Esophagus muscularis mucosa (tissue), 4 donors: ENCODE data around the gene ADAM10. TPM values are rescaled to one million over a fixed set of nuclear protein-coding genes. Genes with fewer than 3 reads are reported as not detected.

ENCODE experiments used
- DNase-seq: peaks from one replicate; pipeline ENCODE4 v3.0.0-alpha.2; 2017; ENCODE audit errors: extremely low spot score
- H3K27ac ChIP-seq, 4 donors: fragments of 200-600 bp; sonication (generic); replicated peaks in 1 of 4; 1 replicate in 3 of 4; 2 replicates in 1 of 4; pipeline ENCODE4 v1.5.1; 2016 to 2019; ENCODE audit warnings: mild to moderate bottlenecking in 1 of 4
- H3K27me3 ChIP-seq, 4 donors: fragments of 200-600 bp; sonication (generic); one replicate each; pipeline versions ENCODE4 v1.5.1 to v1.6.0; 2016 to 2019
- H3K36me3 ChIP-seq, 4 donors: fragments of 200-600 bp; sonication (generic); one replicate each; pipeline ENCODE4 v1.5.1; 2016 to 2019
- H3K4me1 ChIP-seq, 4 donors: fragments of 200-600 bp; sonication (generic); one replicate each; pipeline ENCODE4 v1.5.1; 2016 to 2019
- H3K4me3 ChIP-seq, 4 donors: fragments of 200-600 bp; sonication (generic); 1 replicate in 2 of 4; 2 replicates in 2 of 4; pipeline ENCODE4 v1.5.1; 2016 to 2019; ENCODE audit warnings: mild to moderate bottlenecking in 4 of 4, moderate library complexity in 1 of 4
- H3K9me3 ChIP-seq, 4 donors: fragments of 200-600 bp; sonication (generic); 1 replicate in 3 of 4; 2 replicates in 1 of 4; pipeline ENCODE4 v1.5.1; 2016 to 2019
- CTCF ChIP-seq, 3 experiments: fragments of 200-600 bp in 2 of 3; fragments of 450-650 bp in 1 of 3; sonication (generic) in 2 of 3; IDR thresholded peaks; one replicate each; pipeline ENCODE4 v1.5.1; 2017 to 2019; ENCODE audit warnings: antibody characterized with exemption in 3 of 3, mild to moderate bottlenecking in 2 of 3, moderate library complexity in 1 of 3
- EP300 ChIP-seq: sonication (generic); formaldehyde crosslinking; IDR thresholded peaks from one replicate; pipeline ENCODE4 v1.6.1; 2017; ENCODE audit warnings: antibody characterized with exemption
- POLR2A ChIP-seq: fragments of 450-650 bp; IDR thresholded peaks from one replicate; pipeline ENCODE4 v1.6.1; 2017; ENCODE audit warnings: antibody characterized with exemption, moderate library complexity, mild to moderate bottlenecking, low read depth
- POLR2AphosphoS5 ChIP-seq, 2 donors: sonication (generic); formaldehyde crosslinking; IDR thresholded peaks; one replicate each; pipeline ENCODE4 v1.6.1; 2017; ENCODE audit warnings: antibody characterized with exemption in 2 of 2
- WGBS: methylation state at CpG from one replicate; pipeline ENCODE4 v1.1.5; 2018; 5-methylcytosine and 5-hydroxymethylcytosine counted together
- intact Hi-C: fragments of 100-400 bp; cut with DNase I; formaldehyde crosslinking; loops from one replicate; pipeline ENCODE4 v1.15.1; 2023
- total RNA-seq, 4 donors: library from RNA; depleted of rRNA; stranded (reverse); fragments of >200 nt; gene quantifications; one replicate each; pipeline versions ENCODE4 v1.1.0 to v1.2.1, GENCODE V29; 2016

ADAM10 gene
- total RNA-seq, 4 donors from 2014 or later, result 43.8 to 58.8 (median 48.5) TPM

GRCh38 chr15:58678683-58679082 lies 70.8 kb downstream of the ADAM10 start:
- Histone ChIP-seq H3K9me3 (no peaks in the 10 kb centered on the region), H3K27ac (no peak overlapping the region), H3K4me3 (no peak overlapping the region), H3K4me1 (peaks cover 0 to 11% (median 4%) of the 10 kb centered on the region in 4 donors), H3K27me3 (no peaks in the 10 kb centered on the region), H3K36me3 (peaks cover 0 to 9% (median 4%) of the 10 kb centered on the region in 4 donors)
- intact Hi-C loops, result no loop called here
- DNase-seq, result no peak
- no peak for TF ChIP-seq POLR2A
- WGBS, result 82% methylated on average over 2 of the region's 2 CpGs

GRCh38 chr15:58677426-58677825 lies 72.1 kb downstream of the ADAM10 start:
- TF ChIP-seq POLR2AphosphoS5 (IDR thresholded peaks at IDR 0.05) (no peak), CTCF (IDR thresholded peaks at IDR 0.05) (peak in 2 of 3 experiments; percentile 23)
- no peak overlapping the region for H3K4me3 ChIP-seq
- intact Hi-C loops, result no loop called here
- no peak for DNase-seq
- no peak overlapping the region for H3K27ac ChIP-seq
- H3K9me3 ChIP-seq, result no peaks in the 10 kb centered on the region
- WGBS, result 80% methylated on average over 1 of the region's 1 CpG
- peaks cover 0 to 7% (median 4%) of the 10 kb centered on the region in 4 donors for H3K4me1 ChIP-seq
- peaks cover 0 to 9% (median 4%) of the 10 kb centered on the region in 4 donors for H3K36me3 ChIP-seq
- no peaks in the 10 kb centered on the region for H3K27me3 ChIP-seq

GRCh38 chr15:58676766-58677165 lies 72.7 kb downstream of the ADAM10 start:
- DNase-seq, result no peak
- no peaks in the 10 kb centered on the region for H3K27me3 ChIP-seq
- whole genome bisulfite sequencing, result 86% methylated on average over 4 of the region's 4 CpGs
- peaks cover 0 to 4% (median 3%) of the 10 kb centered on the region in 4 donors for H3K4me1 ChIP-seq
- no peak overlapping the region for H3K4me3 ChIP-seq
- H3K36me3 ChIP-seq, result peaks cover 0 to 9% (median 4%) of the 10 kb centered on the region in 4 donors
- intact Hi-C loops, result no loop called here
- H3K9me3 ChIP-seq, result no peaks in the 10 kb centered on the region
- no peak overlapping the region for H3K27ac ChIP-seq
- TF ChIP-seq EP300 (no peak), CTCF (IDR thresholded peaks at IDR 0.05) (no peak), POLR2AphosphoS5 (IDR thresholded peaks at IDR 0.05) (no peak), POLR2A (no peak)

- Histone ChIP-seq H3K4me3 (no peak overlapping the region), H3K9me3 (no peaks in the 10 kb centered on the region), H3K27ac (no peak overlapping the region), H3K36me3 (peaks cover 0 to 6% (median 0%) of the 10 kb centered on the region in 4 donors), H3K4me1 (no peaks in the 10 kb centered on the region), H3K27me3 (no peaks in the 10 kb centered on the region)
- 98% methylated on average over 2 of the region's 2 CpGs for WGBS
- no peak for DNase-seq
- intact Hi-C loops, result no loop called here
- no peak for TF ChIP-seq POLR2A
- no peak for TF ChIP-seq POLR2AphosphoS5 (IDR thresholded peaks at IDR 0.05)
- TF ChIP-seq EP300, result no peak
- no peak for TF ChIP-seq CTCF (IDR thresholded peaks at IDR 0.05)
These were observed 78.3 kb downstream of the ADAM10 start for GRCh38 chr15:58671186-58671585.

GRCh38 chr15:58669108-58669507 lies 80.4 kb downstream of the ADAM10 start:
- DNase-seq, result no peak
- H3K27me3 ChIP-seq, result no peaks in the 10 kb centered on the region
- H3K9me3 ChIP-seq, result no peaks in the 10 kb centered on the region
- H3K27ac ChIP-seq, result no peak overlapping the region
- 83% methylated on average over 1 of the region's 1 CpG for WGBS
- peaks cover 0 to 11% (median 1%) of the 10 kb centered on the region in 4 donors for H3K36me3 ChIP-seq
- intact Hi-C loops, result no loop called here
- TF ChIP-seq POLR2AphosphoS5 (IDR thresholded peaks at IDR 0.05) (no peak), POLR2A (no peak)
- no peak overlapping the region for H3K4me3 ChIP-seq
- no peaks in the 10 kb centered on the region for H3K4me1 ChIP-seq

GRCh38 chr15:58666957-58667356 lies 82.5 kb downstream of the ADAM10 start:
- Histone ChIP-seq H3K9me3 (no peaks in the 10 kb centered on the region), H3K4me3 (no peak overlapping the region), H3K27ac (no peak overlapping the region), H3K27me3 (no peaks in the 10 kb centered on the region), H3K36me3 (peaks cover 0 to 22% (median 7%) of the 10 kb centered on the region in 4 donors), H3K4me1 (no peaks in the 10 kb centered on the region)
- TF ChIP-seq CTCF (IDR thresholded peaks at IDR 0.05), result no peak
- no peak for TF ChIP-seq EP300
- no peak for TF ChIP-seq POLR2A
- TF ChIP-seq POLR2AphosphoS5 (IDR thresholded peaks at IDR 0.05), result no peak
- WGBS, result 35% methylated on average over 1 of the region's 1 CpG
- intact Hi-C loops, result no loop called here
- DNase-seq, result no peak
